MG63 (cell line): ENCODE data around the gene KLF11. TPM values are rescaled to one million over a fixed set of nuclear protein-coding genes. Genes with fewer than 3 reads are reported as not detected.

ENCODE experiments used
- DNase-seq: peaks from one replicate; pipeline ENCODE4 v3.0.0-alpha.2; 2020
- H3K27me3 ChIP-seq: fragments of 250-450 bp; sonication (Bioruptor Pico); 2 replicates; pipeline ENCODE4 v1.5.1; 2020; ENCODE audit warnings: mild to moderate bottlenecking, moderate library complexity
- H3K36me3 ChIP-seq: fragments of 250-450 bp; sonication (Bioruptor Pico); 2 replicates; pipeline ENCODE4 v1.5.1; 2020; ENCODE audit warnings: mild to moderate bottlenecking, moderate library complexity
- H3K4me3 ChIP-seq: fragments of 250-450 bp; sonication (Bioruptor Pico); 2 replicates; pipeline ENCODE4 v1.5.1; 2020; ENCODE audit warnings: mild to moderate bottlenecking, moderate library complexity
- H3K9me3 ChIP-seq: fragments of 250-450 bp; sonication (Bioruptor Pico); 2 replicates; pipeline ENCODE4 v1.5.1; 2020; ENCODE audit warnings: mild to moderate bottlenecking, moderate library complexity
- total RNA-seq: library from RNA; depleted of rRNA; stranded (reverse); fragments of >200 nt; shearing (Covaris generic); gene quantifications from 2 replicates; pipeline ENCODE4 v1.2.3, GENCODE V29; 2014; ENCODE audit warnings: low replicate concordance

KLF11 gene
- total RNA-seq, 1 experiment from 2014 or later: 2.0 TPM

DNA sequence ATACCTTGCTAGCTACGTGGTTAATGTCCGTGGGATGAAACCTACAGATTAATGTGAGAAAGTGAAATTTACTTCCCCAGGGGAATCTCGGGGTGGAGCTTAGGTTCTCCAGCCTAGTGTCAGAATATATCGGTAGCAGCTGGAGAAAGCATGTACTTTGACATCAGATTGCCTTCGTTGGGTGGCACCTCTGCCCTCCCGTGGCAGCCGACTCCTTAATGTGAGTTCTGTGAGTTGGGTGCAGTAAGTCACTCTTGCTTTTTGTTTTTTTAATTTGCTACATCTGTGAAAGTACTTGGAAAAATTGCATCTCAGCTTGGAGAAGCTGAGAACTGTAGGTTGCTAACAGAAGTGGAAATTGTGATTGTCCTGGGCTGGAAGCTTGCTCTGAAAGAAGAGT, 3.6 kb downstream of the KLF11 start:
- Histone ChIP-seq H3K4me3 (no peak overlapping the region), H3K27me3 (no peaks in the 10 kb centered on the region), H3K36me3 (peaks cover 30% of the 10 kb centered on the region), H3K9me3 (no peaks in the 10 kb centered on the region)
- DNase-seq: no peak

DNA sequence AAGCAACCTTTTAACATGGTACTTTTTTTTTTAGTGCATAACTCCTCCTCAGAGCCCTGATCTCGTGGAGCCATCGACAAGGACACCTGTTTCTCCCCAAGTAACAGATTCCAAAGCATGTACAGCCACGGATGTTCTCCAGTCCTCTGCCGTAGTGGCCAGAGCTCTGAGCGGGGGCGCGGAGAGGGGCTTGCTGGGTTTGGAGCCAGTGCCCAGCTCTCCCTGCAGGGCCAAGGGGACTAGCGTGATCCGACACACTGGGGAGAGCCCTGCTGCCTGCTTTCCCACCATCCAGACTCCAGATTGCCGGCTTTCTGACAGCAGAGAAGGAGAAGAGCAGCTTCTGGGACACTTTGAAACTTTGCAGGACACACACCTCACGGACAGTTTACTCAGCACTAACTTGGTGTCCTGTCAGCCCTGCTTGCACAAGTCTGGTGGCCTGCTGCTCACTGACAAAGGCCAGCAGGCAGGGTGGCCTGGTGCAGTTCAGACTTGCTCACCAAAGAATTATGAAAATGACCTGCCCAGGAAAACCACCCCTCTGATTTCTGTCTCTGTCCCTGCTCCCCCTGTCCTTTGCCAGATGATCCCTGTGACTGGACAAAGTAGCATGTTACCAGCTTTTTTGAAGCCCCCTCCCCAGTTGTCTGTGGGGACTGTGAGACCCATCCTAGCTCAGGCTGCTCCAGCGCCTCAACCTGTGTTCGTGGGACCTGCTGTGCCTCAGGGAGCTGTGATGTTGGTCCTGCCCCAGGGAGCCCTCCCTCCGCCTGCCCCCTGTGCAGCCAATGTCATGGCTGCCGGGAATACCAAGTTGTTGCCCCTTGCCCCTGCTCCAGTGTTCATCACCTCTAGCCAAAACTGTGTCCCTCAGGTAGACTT, 4.5 kb downstream of the KLF11 start:
- Histone ChIP-seq H3K4me3 (no peak overlapping the region), H3K27me3 (no peaks in the 10 kb centered on the region), H3K36me3 (peaks cover 37% of the 10 kb centered on the region), H3K9me3 (no peaks in the 10 kb centered on the region)
- DNase-seq: no peak

DNA sequence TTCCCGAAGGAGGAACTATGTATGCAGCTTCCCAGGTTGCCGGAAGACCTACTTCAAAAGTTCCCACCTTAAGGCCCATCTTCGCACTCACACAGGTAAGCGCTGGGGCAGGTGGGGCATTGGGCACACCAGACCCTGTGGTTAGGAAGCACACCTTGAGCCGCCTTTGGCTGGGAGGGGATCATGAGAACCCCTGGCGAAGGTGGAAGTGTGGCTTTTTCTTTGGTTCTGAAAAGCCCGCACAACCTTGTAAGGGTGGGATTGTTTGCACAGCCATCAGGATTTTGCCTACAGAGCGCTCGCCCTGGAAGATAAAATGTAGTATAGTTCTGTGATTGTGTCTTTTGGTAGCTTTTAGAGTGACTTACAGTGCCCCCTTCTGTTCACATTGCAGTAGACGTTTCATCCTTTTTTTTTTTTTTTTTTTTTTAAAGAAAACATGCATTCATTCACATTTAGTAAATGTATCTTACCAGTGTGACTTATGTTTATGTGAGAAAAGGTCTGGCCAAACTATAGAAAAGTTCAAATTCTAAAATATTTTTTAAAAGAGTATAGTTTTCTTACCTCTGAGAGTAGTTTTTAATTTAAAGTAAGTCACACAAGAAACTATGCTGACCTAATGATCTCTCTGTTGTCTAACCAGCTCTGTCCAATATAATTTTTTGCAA, 5.3 kb downstream of the KLF11 start:
- H3K27me3 ChIP-seq: no peaks in the 10 kb centered on the region
- peaks cover 45% of the 10 kb centered on the region for H3K36me3 ChIP-seq
- DNase-seq: no peak
- no peaks in the 10 kb centered on the region for H3K9me3 ChIP-seq
- H3K4me3 ChIP-seq: no peak overlapping the region

DNA sequence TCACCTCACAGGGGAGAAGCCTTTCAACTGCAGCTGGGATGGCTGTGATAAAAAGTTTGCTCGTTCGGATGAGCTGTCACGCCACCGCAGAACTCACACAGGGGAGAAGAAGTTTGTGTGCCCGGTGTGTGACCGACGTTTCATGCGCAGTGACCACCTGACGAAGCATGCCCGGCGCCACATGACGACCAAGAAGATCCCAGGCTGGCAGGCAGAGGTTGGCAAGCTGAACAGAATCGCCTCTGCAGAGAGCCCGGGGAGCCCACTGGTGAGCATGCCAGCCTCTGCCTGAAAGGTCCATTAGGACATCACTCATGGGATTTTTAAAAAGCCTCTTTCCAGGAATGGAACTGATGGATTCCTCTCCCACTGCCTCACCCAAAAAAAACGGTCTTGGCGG, 8.9 kb downstream of the KLF11 start:
- H3K9me3 ChIP-seq: no peaks in the 10 kb centered on the region
- DNase-seq: no peak
- peaks cover 48% of the 10 kb centered on the region for H3K36me3 ChIP-seq

DNA sequence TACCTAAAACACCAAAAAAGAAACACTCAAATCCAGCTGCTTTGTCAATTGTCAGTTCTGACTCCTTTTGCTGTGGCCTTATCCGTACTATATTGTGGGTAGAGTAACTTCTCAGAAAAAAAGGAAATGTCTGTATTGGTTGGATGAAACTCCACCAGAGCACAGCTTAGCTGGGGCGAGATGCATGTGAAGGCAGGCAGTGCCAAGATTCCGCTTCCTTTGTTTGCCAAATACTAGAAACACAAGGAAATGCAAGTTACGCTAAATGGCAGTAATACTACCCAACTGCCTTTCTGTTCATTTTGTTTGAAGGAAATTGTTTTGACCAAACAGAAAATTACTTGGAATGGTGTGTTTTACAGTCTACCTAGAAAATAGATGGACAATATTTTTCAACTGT, 10.0 kb downstream of the KLF11 start:
- peaks cover 43% of the 10 kb centered on the region for H3K36me3 ChIP-seq

More for the DNA sequence above, 8.9 kb downstream of the KLF11 start:
- Histone ChIP-seq H3K4me3 (no peak overlapping the region), H3K27me3 (no peaks in the 10 kb centered on the region)

DNA sequence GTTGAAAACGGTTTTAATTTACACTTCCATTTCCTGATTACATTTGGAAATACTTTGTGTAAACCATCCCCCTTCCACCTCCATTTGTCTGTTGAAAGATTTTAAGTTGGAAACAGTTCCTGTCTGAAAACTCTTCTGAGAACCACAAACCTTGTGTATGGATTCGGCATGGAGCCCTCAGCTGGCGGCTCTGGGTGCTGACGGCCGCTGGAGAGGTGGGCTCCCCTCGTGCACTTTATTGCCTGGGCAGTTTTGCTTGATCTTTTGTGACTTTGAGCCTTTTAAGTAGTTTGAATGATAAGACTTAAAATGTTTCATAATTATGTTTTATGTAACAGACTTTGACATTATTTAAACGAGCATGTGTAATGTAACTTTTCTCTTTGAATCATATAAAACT, 11.1 kb downstream of the KLF11 start:
- H3K36me3 ChIP-seq: peaks cover 34% of the 10 kb centered on the region
- no peaks in the 10 kb centered on the region for H3K27me3 ChIP-seq
- no peak overlapping the region for H3K4me3 ChIP-seq
- H3K9me3 ChIP-seq: no peaks in the 10 kb centered on the region
- no peak for DNase-seq

More for the DNA sequence above, 10.0 kb downstream of the KLF11 start:
- no peak overlapping the region for H3K4me3 ChIP-seq
- H3K27me3 ChIP-seq: no peaks in the 10 kb centered on the region
- DNase-seq: no peak
- H3K9me3 ChIP-seq: no peaks in the 10 kb centered on the region

DNA sequence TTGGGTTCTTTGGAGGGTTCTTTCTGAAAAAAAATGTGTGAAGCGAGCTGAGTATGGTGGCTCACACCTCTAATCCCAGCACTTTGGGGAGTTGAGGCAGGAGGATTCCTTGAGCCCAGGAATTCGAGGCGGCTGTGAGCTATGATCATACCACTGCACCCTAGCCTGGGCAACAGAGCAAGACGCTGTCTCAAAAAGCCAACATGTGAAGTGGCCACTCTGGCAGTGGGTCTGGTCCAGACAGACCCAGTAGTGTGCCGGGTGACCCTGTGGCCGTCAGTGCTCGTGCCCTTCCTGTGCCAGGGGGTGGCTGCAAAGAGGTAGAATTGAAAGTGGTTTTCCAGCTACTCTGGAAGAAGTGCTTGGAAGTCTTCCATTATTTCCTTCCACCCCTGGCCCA, 11.6 kb downstream of the KLF11 start:
- no peaks in the 10 kb centered on the region for H3K27me3 ChIP-seq

DNA sequence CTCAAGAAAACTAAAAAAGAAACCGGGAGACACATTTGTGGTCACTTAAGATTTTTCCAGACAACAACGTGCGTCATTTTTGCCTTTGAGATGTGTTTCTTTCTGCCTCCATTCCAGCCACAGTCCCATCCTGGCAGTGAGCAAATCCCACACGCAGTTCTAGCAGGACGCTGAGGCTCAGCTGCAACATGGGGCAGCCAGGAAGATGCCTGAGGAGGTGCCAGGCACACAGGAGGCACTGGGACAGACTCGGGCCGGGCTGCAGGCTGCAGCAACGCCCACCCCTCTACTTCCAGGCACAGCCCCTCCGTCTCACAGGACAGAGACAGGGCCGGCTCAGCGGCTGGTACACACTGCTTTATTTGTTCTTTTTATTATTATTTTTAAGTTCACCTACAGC, 13.1 kb downstream of the KLF11 start:
- DNase-seq: no peak
- Histone ChIP-seq H3K9me3 (no peaks in the 10 kb centered on the region), H3K27me3 (no peaks in the 10 kb centered on the region), H3K36me3 (peaks cover 28% of the 10 kb centered on the region), H3K4me3 (no peak overlapping the region)

More for the DNA sequence above, 11.6 kb downstream of the KLF11 start:
- peaks cover 29% of the 10 kb centered on the region for H3K36me3 ChIP-seq
- no peaks in the 10 kb centered on the region for H3K9me3 ChIP-seq
- no peak for DNase-seq
- H3K4me3 ChIP-seq: no peak overlapping the region

DNA sequence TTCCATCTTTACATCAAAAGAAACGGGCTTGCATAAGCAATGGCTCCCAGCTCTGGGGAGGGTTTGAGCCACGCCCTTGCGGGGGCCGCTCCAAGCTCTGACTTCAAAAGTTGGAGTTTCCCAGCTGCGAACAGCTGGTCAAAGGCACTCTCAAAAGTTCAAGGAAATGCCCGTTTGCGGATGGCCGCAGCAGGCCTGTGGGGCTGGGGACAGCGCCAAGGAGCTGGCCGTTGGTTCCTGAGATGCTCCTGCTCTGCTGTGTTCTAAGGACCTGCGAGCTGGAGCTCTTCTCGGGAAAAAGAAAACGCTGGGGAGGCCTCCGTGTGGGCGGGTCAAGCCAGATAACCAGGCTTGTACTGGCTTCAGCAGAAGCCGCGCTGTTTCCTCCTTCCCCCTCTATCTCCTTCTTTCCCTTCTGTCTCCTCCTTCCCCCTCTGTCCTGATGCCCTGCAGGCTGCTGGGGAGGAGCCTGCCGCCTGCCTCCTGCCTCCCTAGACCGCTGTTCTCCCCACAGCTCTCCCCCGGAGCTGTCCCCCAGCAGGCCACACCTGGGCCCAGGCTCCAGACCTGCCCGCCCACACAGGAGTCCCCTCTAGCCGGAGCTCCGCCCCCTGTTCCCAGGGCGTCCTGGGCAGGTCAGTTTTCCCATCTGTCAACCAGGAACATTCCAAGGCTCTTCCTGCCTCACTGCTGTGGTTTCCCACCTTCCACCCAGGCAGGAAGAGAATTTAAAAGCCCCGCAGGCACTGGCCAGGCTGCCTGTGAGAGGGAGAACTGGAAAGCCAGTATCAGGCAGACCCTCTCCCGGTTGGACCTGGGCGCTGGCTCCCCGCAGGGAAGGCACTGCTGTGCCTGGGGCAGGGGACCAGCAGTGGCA, 14.1 kb downstream of the KLF11 start:
- H3K27me3 ChIP-seq: no peaks in the 10 kb centered on the region
- peak; percentile 89 for DNase-seq
- no peaks in the 10 kb centered on the region for H3K9me3 ChIP-seq
- H3K4me3 ChIP-seq: no peak overlapping the region
- peaks cover 21% of the 10 kb centered on the region for H3K36me3 ChIP-seq

DNA sequence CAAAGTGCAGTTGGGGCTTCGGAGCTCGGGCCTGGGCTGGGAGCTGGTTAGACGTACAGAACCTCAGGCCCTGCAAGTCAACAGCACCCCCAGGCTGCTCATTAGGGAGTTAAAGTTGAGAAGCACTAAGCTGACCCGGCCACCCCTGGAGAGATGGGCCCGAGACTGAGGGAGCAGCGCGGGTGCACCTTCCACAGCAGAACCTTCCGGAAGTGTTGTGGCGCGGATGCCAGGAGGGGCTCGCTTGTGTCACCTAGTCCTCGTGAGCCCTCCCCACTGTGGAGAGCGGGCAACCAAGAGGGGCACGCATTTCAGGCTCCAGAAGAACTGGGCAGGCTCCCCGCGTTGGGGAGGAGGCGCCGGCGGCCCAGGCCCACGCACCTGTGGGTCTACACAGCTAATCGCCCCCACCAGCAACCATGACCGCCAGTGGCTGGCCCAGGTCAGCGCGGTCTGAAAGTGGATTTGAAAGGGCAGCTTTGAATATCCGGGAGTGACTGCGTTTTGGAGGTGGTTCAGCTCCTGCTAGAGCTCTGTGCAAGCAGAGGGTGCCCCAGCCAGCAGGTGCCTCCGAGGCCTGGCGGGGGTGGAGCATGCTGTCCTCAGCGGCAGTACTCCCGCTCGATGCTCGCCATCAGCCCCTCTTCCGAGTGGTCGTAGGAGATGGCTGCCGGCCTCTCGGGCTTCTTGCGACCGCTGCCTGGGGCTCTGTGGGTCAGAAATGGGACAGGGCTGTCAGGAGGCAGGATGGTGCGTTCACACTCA, 15.1 kb downstream of the KLF11 start:
- Histone ChIP-seq H3K36me3 (peaks cover 13% of the 10 kb centered on the region), H3K27me3 (no peaks in the 10 kb centered on the region), H3K9me3 (no peaks in the 10 kb centered on the region), H3K4me3 (no peak overlapping the region)
- no peak for DNase-seq

DNA sequence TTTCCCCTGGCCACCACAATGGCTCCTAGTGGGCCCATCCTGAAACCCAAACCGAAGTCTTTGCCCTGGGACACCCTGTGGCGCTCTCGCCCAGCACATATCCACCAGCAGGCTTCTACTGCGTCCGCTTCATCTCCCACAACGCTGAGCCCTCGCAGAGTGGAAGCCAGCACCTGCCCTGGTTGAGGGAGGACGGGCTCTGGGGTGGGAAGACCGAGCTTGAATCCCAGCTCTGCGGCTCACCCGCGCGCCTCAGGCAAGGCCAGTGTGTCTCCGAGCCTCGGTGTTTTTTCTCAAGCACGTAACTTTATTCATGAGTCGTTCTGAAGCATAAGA, 15.6 kb downstream of the KLF11 start:
- Histone ChIP-seq H3K9me3 (no peaks in the 10 kb centered on the region), H3K4me3 (no peak overlapping the region), H3K36me3 (peaks cover 7% of the 10 kb centered on the region), H3K27me3 (no peaks in the 10 kb centered on the region)
- DNase-seq: no peak

DNA sequence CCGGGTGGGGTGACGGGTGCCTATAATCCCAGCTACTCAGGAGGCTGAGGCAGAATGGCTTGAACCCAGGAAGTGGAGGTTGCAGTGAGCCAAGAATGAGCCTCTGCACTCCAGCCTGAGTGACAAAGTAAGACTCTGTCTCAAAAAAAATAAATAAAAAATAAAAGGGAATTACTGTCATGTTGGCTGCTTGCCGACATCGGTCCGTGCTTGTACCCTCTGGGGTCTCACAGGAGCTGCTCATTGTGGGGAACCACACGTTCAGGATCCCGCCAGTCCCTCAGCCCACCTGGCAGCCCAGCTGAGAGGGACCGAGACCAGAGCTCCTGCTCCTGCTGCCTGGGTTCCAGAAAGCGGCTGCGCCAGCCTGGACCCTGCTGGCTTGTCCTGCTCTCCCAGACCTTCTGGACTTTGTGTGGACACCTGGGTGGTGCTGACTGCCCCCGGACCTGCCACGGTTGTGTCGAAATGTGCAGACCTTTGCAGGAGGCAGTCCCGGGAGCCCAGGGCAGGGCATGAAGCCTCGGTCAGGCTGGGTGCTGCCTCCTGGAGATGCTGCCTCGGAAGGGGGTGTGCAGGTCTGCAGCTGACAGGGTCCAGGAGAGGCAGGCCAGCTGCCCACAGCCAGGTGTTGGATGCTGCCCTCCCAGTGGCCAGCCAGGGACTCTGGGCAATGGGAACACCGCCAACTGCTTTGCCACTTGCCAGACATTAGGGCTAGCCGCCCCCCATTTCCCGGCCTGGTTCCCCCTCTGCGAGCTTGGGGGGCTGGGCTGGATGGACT, 16.4 kb downstream of the KLF11 start:
- H3K4me3 ChIP-seq: no peak overlapping the region
- H3K9me3 ChIP-seq: no peaks in the 10 kb centered on the region
- no peaks in the 10 kb centered on the region for H3K27me3 ChIP-seq
- no peak for DNase-seq
- peaks cover 1% of the 10 kb centered on the region; the same call in 1 of the 2 replicates for H3K36me3 ChIP-seq

DNA sequence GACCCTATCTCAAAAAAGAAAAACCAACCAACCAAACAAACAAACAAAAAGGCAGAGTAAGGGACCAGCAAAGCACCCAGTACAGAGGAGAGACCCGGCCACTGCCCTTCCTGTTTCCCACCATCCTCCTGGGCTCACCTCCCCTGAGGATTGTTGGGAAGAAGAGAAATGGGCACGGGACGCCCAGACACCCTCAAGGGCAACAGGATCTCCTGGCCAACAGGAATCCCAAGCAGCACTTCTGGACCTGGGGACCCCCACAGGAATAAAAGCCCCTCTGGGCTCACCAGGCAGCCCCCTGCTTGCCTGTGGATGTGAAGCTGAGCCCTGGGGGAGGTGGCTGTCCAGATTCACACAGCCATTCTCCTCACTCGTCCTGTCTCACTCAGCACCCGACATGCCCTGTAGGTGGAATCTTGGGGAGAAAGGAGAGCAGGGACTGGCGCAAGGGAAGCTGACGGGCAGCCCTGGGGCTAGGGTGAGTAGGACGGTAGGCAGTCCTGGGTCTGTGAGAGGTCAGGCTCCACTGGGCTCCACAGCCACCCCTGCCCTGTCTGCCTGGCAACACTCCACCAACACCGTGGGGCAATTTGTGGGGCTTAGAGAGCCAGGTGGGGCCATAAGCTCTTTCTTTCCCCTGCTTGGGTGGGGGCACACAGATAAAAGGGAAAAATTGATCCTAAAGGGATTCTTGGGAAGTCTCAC, 18.0 kb downstream of the KLF11 start:
- Histone ChIP-seq H3K36me3 (no peaks in the 10 kb centered on the region), H3K9me3 (no peaks in the 10 kb centered on the region), H3K4me3 (no peak overlapping the region), H3K27me3 (no peaks in the 10 kb centered on the region)
- no peak for DNase-seq

DNA sequence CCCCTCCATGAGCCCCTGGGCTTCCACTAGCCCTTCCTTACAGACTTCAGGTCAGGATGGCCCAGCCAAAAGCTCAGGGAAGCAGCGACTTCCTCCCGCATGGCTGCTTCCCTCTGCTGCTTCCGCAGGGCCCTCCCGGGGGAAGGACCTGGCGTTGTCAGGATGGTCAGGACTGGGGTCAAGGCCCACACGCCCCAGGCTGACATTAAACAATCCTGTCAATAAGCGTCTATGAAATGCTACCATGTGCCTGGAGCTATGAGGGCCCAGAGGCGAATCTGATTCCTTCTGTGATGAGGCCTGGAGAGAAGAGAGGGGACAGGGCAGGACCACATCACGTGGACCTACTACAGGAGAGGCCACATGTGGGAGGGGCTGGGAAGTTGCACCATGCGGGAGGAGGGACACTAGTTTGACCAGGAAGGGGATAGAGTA, 19.6 kb downstream of the KLF11 start:
- H3K27me3 ChIP-seq: no peaks in the 10 kb centered on the region
- DNase-seq: no peak
- H3K4me3 ChIP-seq: no peak overlapping the region
- no peaks in the 10 kb centered on the region; the same call in 1 of the 2 replicates for H3K9me3 ChIP-seq
- no peaks in the 10 kb centered on the region for H3K36me3 ChIP-seq

DNA sequence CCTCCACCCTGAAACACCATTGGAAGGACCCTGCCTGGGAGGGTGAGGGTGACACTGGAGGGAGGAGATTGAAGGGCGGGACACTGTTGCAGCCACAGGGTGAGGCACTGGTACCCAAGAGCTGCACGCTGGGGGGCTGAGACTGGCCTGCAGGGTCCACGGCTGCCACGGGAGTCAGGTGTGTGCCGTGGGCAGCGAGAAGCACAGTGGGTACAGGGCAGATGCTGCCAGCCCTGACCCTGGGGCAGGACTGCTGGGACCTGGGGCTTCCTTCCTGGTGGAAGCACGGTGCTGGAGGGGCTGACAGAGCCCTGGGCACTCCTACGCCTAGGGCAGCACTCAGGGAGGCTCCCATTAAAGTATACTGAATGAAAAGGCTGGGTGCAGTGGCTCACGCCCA, 20.2 kb downstream of the KLF11 start:
- Histone ChIP-seq H3K36me3 (no peaks in the 10 kb centered on the region), H3K4me3 (no peak overlapping the region), H3K9me3 (no peaks in the 10 kb centered on the region; the same call in 1 of the 2 replicates), H3K27me3 (no peaks in the 10 kb centered on the region)
- DNase-seq: no peak
